HepG2 (cell line): ENCODE data around the gene QRICH2. TPM values are rescaled to one million over a fixed set of nuclear protein-coding genes. Genes with fewer than 3 reads are reported as not detected.

Experiments used
- ARHGAP35 ChIP-seq: sonication (generic); formaldehyde crosslinking; IDR thresholded peaks from 2 replicates; pipeline ENCODE4 v1.9.0; 2022; ENCODE audit warnings: mild to moderate bottlenecking, inconsistent platforms, moderate library complexity, missing genetic modification reagents, borderline replicate concordance
- CERS6 ChIP-seq: sonication (generic); formaldehyde crosslinking; IDR thresholded peaks from 2 replicates; pipeline ENCODE4 v1.5.0; 2020; ENCODE audit warnings: missing genetic modification reagents
- KMT2B ChIP-seq: IDR thresholded peaks from 2 replicates; pipeline ENCODE4 v1.6.1; 2016; ENCODE audit warnings: missing genetic modification reagents, missing compliant biosample characterization
- polyA plus RNA-seq, 8 experiments: library from polyadenylated mRNA; depleted of rRNA in 3 of 8; stranded (reverse) in 7 of 8; unstranded in 1 of 8; fragments of >200 nt; fragmentation: Illumina TruSeq in 4 of 8; extraction: Trizol in 4 of 8; gene quantifications; 2 replicates each; pipeline versions ENCODE4 v1.2.1 to v1.2.3, GENCODE V29; 2011 to 2016; ENCODE audit warnings: low read depth in 4 of 8, missing spikeins in 1 of 8, mixed read lengths in 1 of 8; ENCODE audit not compliant: insufficient read depth in 1 of 8
- total RNA-seq, 5 experiments: library from RNA; depleted of rRNA; stranded (reverse); fragments of >200 nt; fragmentation: Illumina TruSeq; extraction: Trizol; gene quantifications; 2 replicates each; pipeline ENCODE4 v1.2.3, GENCODE V29; 2016; ENCODE audit warnings: low read depth in 1 of 5
- TF ChIP-seq, protein P1 (sequence below): sonication (generic); formaldehyde crosslinking; IDR thresholded peaks from 2 replicates; pipeline ENCODE4 v1.4.0; 2020; ENCODE audit warnings: missing genetic modification reagents, borderline replicate concordance
- TF ChIP-seq, protein P2 (sequence below): sonication (generic); formaldehyde crosslinking; IDR thresholded peaks from 2 replicates; pipeline ENCODE4 v1.4.0; 2020; ENCODE audit warnings: mild to moderate bottlenecking, missing genetic modification reagents
- TF ChIP-seq, protein P3 (sequence below): sonication (generic); formaldehyde crosslinking; IDR thresholded peaks from 2 replicates; pipeline ENCODE4 v1.4.0; 2020; ENCODE audit warnings: missing genetic modification reagents
- TF ChIP-seq, protein P4 (sequence below): sonication (generic); formaldehyde crosslinking; IDR thresholded peaks from 2 replicates; pipeline ENCODE4 v1.4.0; 2020; ENCODE audit warnings: missing genetic modification reagents

The QRICH2 gene
- total and polyA plus RNA-seq, 2 of the 13 experiments (the other 11 are each of a cell fraction or from before 2014, with no cell fraction given) = 3.7 to 5.7 TPM

GRCh38 chr17:76239538-76240274 is 68.4 kb downstream of the QRICH2 start (continued):
- TF ChIP-seq, protein P1, sequence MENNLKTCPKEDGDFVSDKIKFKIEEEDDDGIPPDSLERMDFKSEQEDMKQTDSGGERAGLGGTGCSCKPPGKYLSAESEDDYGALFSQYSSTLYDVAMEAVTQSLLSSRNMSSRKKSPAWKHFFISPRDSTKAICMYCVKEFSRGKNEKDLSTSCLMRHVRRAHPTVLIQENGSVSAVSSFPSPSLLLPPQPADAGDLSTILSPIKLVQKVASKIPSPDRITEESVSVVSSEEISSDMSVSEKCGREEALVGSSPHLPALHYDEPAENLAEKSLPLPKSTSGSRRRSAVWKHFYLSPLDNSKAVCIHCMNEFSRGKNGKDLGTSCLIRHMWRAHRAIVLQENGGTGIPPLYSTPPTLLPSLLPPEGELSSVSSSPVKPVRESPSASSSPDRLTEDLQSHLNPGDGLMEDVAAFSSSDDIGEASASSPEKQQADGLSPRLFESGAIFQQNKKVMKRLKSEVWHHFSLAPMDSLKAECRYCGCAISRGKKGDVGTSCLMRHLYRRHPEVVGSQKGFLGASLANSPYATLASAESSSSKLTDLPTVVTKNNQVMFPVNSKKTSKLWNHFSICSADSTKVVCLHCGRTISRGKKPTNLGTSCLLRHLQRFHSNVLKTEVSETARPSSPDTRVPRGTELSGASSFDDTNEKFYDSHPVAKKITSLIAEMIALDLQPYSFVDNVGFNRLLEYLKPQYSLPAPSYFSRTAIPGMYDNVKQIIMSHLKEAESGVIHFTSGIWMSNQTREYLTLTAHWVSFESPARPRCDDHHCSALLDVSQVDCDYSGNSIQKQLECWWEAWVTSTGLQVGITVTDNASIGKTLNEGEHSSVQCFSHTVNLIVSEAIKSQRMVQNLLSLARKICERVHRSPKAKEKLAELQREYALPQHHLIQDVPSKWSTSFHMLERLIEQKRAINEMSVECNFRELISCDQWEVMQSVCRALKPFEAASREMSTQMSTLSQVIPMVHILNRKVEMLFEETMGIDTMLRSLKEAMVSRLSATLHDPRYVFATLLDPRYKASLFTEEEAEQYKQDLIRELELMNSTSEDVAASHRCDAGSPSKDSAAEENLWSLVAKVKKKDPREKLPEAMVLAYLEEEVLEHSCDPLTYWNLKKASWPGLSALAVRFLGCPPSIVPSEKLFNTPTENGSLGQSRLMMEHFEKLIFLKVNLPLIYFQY = peak; percentile 25; the same call in 1 of the 2 replicates
- TF ChIP-seq KMT2B (CRISPR knock-in tag) (no peak), ARHGAP35 (CRISPR knock-in tag) (peak; percentile 65; the same call in 1 of the 2 replicates), CERS6 (CRISPR knock-in tag) (0 out of 2 replicates have a peak, but pooled peaks have one; percentile 74)
- TF ChIP-seq, protein P2, sequence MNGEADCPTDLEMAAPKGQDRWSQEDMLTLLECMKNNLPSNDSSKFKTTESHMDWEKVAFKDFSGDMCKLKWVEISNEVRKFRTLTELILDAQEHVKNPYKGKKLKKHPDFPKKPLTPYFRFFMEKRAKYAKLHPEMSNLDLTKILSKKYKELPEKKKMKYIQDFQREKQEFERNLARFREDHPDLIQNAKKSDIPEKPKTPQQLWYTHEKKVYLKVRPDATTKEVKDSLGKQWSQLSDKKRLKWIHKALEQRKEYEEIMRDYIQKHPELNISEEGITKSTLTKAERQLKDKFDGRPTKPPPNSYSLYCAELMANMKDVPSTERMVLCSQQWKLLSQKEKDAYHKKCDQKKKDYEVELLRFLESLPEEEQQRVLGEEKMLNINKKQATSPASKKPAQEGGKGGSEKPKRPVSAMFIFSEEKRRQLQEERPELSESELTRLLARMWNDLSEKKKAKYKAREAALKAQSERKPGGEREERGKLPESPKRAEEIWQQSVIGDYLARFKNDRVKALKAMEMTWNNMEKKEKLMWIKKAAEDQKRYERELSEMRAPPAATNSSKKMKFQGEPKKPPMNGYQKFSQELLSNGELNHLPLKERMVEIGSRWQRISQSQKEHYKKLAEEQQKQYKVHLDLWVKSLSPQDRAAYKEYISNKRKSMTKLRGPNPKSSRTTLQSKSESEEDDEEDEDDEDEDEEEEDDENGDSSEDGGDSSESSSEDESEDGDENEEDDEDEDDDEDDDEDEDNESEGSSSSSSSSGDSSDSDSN (CRISPR knock-in tag) = peak; percentile 49; the same call in 1 of the 2 replicates
- TF ChIP-seq, protein P3, sequence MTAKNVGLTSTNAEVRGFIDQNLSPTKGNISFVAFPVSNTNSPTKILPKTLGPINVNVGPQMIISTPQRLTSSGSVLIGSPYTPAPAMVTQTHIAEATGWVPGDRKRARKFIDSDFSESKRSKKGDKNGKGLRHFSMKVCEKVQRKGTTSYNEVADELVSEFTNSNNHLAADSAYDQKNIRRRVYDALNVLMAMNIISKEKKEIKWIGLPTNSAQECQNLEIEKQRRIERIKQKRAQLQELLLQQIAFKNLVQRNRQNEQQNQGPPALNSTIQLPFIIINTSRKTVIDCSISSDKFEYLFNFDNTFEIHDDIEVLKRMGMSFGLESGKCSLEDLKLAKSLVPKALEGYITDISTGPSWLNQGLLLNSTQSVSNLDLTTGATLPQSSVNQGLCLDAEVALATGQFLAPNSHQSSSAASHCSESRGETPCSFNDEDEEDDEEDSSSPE (CRISPR knock-in tag) = peak; percentile 30
- TF ChIP-seq, protein P4, sequence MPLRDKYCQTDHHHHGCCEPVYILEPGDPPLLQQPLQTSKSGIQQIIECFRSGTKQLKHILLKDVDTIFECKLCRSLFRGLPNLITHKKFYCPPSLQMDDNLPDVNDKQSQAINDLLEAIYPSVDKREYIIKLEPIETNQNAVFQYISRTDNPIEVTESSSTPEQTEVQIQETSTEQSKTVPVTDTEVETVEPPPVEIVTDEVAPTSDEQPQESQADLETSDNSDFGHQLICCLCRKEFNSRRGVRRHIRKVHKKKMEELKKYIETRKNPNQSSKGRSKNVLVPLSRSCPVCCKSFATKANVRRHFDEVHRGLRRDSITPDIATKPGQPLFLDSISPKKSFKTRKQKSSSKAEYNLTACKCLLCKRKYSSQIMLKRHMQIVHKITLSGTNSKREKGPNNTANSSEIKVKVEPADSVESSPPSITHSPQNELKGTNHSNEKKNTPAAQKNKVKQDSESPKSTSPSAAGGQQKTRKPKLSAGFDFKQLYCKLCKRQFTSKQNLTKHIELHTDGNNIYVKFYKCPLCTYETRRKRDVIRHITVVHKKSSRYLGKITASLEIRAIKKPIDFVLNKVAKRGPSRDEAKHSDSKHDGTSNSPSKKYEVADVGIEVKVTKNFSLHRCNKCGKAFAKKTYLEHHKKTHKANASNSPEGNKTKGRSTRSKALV (CRISPR knock-in tag) = 0 out of 2 replicates have a peak, but pooled peaks have one; percentile 35
